KG1 (cell line): ENCODE measurements around the gene COTL1.

Experiments used
- DNase-seq: peaks from one replicate; lab custom pipeline; 2025; lab: John Stamatoyannopoulos, UW

COTL1 gene

GRCh38 chr16:84548971-84549844 lies 68.7 kb downstream of the COTL1 start:
- no peak for DNase-seq

GRCh38 chr16:84548508-84548907 lies 69.4 kb downstream of the COTL1 start:
- DNase-seq: no peak

GRCh38 chr16:84547546-84548061 lies 70.3 kb downstream of the COTL1 start:
- DNase-seq: no peak

GRCh38 chr16:84546669-84547545 lies 71.0 kb downstream of the COTL1 start:
- no peak for DNase-seq

GRCh38 chr16:84545114-84545737 lies 72.7 kb downstream of the COTL1 start:
- DNase-seq: no peak

GRCh38 chr16:84544031-84544773 lies 73.7 kb downstream of the COTL1 start:
- DNase-seq: no peak

- DNase-seq: no peak
Measured at GRCh38 chr16:84543253-84543652, 74.6 kb downstream of the COTL1 start.

DNA sequence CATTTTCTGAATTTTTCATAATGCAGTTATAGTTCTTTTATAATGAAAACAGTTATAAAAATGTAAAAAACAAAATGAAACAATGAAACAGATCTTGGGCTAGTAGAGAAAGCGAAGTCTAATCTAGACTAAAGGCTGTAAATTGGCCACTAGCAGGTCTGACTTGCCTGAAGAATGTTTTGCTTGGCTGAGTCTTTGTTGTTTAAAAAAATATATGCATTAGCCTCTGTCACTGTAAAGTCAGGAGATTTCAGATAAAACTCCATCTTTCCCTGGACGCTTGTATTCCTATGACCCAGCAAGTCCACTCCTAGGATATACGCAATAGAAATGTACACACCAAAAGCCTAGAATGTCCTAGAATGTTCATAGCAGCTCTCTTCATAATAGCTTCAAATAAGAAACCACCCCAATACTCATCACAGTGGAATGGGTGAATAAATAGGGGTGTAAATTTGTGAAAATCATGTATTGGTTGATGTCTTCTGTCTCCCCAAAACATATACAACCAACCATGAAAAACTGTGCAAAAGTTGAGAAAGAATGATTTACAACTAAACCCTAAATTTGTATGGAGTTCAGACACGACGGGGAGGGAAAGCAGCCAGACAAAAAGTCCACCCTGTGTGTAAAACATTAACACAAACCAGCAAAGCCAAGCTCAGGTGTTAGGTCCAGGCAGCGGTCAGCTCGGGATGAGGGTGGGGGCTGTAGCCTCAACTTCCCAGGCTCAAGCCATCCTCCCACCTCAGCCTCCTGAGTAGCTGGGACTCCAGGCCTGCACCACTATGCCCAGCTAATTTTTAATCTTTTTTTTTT lies 75.7 kb downstream of the COTL1 start:
- no peak for DNase-seq

- DNase-seq: no peak
Measured at GRCh38 chr16:84540194-84540593, 77.7 kb downstream of the COTL1 start.

- DNase-seq: no peak
Measured at GRCh38 chr16:84538222-84538840, 79.5 kb downstream of the COTL1 start.

DNA sequence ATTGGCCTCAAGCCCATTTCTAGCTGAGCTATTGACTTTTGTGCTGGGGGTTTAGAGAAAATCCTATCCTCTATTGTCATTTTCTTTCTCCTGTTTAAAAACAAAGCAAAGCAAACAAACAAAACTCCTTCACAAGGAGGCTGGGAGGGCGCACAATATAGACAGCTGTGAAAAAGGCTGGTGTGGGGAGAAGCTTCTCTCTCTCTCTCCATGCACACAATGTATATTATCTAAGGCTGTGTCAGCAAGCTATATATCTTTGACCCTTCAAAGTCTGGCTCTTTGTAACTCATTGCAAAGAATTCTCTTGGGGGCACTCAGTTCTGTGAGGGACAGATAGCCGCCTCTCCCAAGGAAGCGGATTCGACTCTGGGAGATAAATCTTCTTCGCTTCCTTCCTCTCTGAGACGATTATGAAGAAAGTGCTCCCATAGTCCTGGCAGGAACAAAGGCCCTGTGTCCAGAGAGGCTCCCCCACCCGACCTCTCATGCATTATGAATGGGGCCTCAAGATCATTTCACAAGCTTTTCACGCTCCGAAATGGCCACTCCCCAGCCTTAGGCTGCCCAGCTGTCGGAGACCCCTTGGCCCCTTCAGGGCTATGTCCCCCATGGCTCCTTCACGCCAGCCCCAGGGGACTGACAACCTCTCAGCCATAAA lies 80.3 kb downstream of the COTL1 start:
- no peak for DNase-seq

DNA sequence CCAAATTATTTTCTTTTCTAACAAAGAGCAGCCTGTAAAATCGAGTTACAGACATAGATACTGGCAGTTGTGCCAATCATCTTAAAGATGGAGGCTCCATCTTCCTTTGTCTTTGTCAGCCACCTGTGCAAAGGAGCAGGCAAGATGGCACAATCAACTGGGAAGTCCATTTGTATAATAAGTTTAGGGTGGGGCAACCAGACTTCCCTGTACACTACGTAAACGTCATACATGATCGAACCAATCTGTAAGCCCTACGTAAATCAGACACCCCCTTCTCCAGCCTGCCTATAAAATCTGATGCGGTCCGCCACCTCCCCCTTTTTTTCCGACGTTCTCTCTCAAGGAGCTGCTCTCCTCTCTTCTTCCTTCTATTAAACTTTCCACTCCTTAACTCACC lies 82.0 kb downstream of the COTL1 start:
- no peak for DNase-seq

GRCh38 chr16:84535408-84535807 lies 82.5 kb downstream of the COTL1 start:
- DNase-seq: no peak

- DNase-seq: no peak
Measured at GRCh38 chr16:84534815-84535214, 83.1 kb downstream of the COTL1 start.

GRCh38 chr16:84532855-84533486 lies 84.9 kb downstream of the COTL1 start:
- peak; percentile 39 for DNase-seq

DNA sequence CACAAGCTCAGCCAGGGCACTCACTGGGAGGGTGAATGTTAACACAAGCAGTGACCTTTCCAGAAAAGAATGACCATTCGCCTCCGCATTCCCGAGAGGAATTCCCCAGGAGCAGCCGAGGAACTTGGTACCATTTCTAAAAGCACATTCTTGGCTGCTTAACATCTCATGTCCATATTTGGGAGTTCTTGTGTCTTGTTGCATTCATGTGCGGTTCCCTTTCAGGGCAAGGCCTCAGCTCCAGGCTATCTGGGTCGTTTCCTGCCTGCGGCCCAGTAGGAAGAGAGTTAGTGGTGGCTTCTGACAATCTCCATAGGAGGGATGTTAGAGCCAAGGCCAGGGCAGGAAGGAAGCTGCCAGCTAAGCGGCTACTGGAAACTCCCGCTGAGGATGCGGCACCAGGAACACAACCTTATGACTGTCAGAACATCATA lies 85.6 kb downstream of the COTL1 start:
- DNase-seq: peak; percentile 37

DNA sequence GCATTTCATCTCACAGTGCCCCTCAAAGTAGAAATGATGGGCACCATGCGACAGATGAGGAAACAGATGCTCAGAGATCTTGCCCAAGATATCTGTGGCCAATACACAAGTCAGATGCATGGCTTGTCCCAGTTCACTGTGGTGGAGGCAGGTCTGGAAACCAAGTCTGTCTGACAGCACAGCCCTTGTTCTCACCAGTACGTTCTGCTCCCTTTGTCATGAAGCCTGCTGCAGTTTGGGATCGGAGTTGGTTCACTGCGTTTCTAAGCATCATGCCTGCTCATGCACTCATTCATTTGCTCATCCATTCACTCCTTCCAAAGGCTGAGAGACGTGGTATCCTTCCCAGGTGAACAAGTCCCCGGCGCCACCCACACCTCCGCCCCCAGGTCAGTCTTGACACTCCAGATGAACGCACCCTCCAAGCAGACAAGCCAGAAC lies 86.2 kb downstream of the COTL1 start:
- DNase-seq: no peak

- no peak for DNase-seq
Measured at GRCh38 chr16:84530590-84530989, 87.3 kb downstream of the COTL1 start.

GRCh38 chr16:84529607-84530006 lies 88.3 kb downstream of the COTL1 start:
- no peak for DNase-seq
